HepG2 (cell line): ENCODE measurements around the gene DHRS4L2. TPM values are rescaled to one million over a fixed set of nuclear protein-coding genes. Genes with fewer than 3 reads are reported as not detected.
A peak's percentile ranks its signal among the peaks of the same experiment; 100 is the strongest.

Source experiments
- ATAC-seq: fragments of 200-7000 bp; cut with Tn5 transposase; 3 replicates; pipeline ENCODE4 v1.9.1; 2020; ENCODE audit warnings: mild to moderate bottlenecking, moderate library complexity
- BruUV-seq: library from RNA; stranded (reverse); fragments of 400-500 nt; replicated peaks from 2 replicates; lab custom pipeline; 2021; lab: Mats Ljungman, UMichigan
- CTCF ChIA-PET: fragments of 300-600 bp; formaldehyde crosslinking; extraction: SDS; loops from one replicate; lab custom pipeline; 2021; ENCODE audit warnings: low total read pairs, inconsistent platforms, low intra/inter-chr PET ratio; lab: Yijun Ruan, JAX
- POLR2A ChIA-PET: fragments of 350-600 bp; sonication (Branson Sonifier 250); formaldehyde crosslinking; loops from one replicate; lab custom pipeline; 2020; ENCODE audit warnings: antibody characterized with exemption, inconsistent platforms; lab: Yijun Ruan, JAX
- DNase-seq: peaks from one replicate; pipeline ENCODE4 v3.0.0-alpha.2; 2015; ENCODE audit warnings: low spot score
- FAIRE-seq: peaks from 3 replicates; lab custom pipeline; 2011; peaks lifted over from hg19 to GRCh38; lab: Jason Lieb, UNC
- H2AFZ ChIP-seq: one replicate; pipeline ENCODE4 v1.6.1; 2011; ENCODE audit warnings: low read length, inconsistent platforms
- H3K27ac ChIP-seq: fragments of 300-600 bp; 3 replicates; pipeline ENCODE4 v1.8.0; 2011; ENCODE audit warnings: mixed run types, mild to moderate bottlenecking, mixed read lengths, low read length, inconsistent platforms; ENCODE audit not compliant: insufficient read depth; ENCODE audit errors: extremely low read length
- H3K27me3 ChIP-seq, 2 experiments: fragments of 200-600 bp in 1 of 2; 2 replicates in 1 of 2; 3 replicates in 1 of 2; pipeline versions ENCODE4 v1.6.0 to v1.8.0; 2011; ENCODE audit warnings: low read length in 2 of 2, mild to moderate bottlenecking in 2 of 2, moderate library complexity in 2 of 2, inconsistent platforms in 1 of 2; ENCODE audit not compliant: insufficient read depth in 2 of 2, control insufficient read depth in 1 of 2
- H3K36me3 ChIP-seq, 2 experiments: fragments of 200-600 bp in 1 of 2; replicated peaks in 1 of 2; 2 replicates in 1 of 2; 3 replicates in 1 of 2; pipeline versions ENCODE4 v1.5.1 to v1.8.0; 2011; ENCODE audit warnings: low read length in 2 of 2, inconsistent platforms in 1 of 2; ENCODE audit not compliant: insufficient read depth in 2 of 2, control insufficient read depth in 1 of 2
- H3K4me1 ChIP-seq: 2 replicates; pipeline ENCODE4 v1.5.1; 2012; ENCODE audit warnings: low read length, inconsistent platforms; ENCODE audit not compliant: insufficient read depth
- H3K4me2 ChIP-seq: 2 replicates; pipeline ENCODE4 v1.6.0; 2011; ENCODE audit warnings: low read depth, low read length, inconsistent platforms
- H3K4me3 ChIP-seq, 3 experiments: fragments of 200-600 bp in 1 of 3; sonication (generic), shearing (Covaris generic) in 1 of 3; replicated peaks in 1 of 3; 2 replicates each; pipeline ENCODE4 v1.5.1; 2011 to 2016; ENCODE audit warnings: low read length in 3 of 3, inconsistent platforms in 2 of 3, low read depth in 2 of 3, mild to moderate bottlenecking in 2 of 3, control low read depth in 1 of 3, mixed read lengths in 1 of 3; ENCODE audit not compliant: insufficient read depth in 1 of 3
- H3K79me2 ChIP-seq: one replicate; pipeline ENCODE4 v1.6.1; 2011; ENCODE audit warnings: low read length, inconsistent platforms; ENCODE audit not compliant: insufficient read depth
- H3K9ac ChIP-seq: 2 replicates; pipeline ENCODE4 v1.6.0; 2011; ENCODE audit warnings: mild to moderate bottlenecking, low read depth, low read length, inconsistent platforms; ENCODE audit not compliant: insufficient read depth
- H3K9me3 ChIP-seq: 2 replicates; pipeline ENCODE4 v1.5.1; 2012; ENCODE audit warnings: mild to moderate bottlenecking, low read length
- H4K20me1 ChIP-seq: 2 replicates; pipeline ENCODE4 v1.6.0; 2011; ENCODE audit warnings: inconsistent platforms, mild to moderate bottlenecking, low read length, moderate library complexity; ENCODE audit not compliant: insufficient read depth
- CTCF ChIP-seq: sonication (generic); formaldehyde crosslinking; IDR thresholded peaks from 2 replicates; pipeline ENCODE4 v1.5.0; 2020; ENCODE audit warnings: mild to moderate bottlenecking, missing genetic modification reagents, moderate library complexity
- DRAP1 ChIP-seq: IDR thresholded peaks from 2 replicates; pipeline ENCODE4 v1.6.1; 2016; ENCODE audit warnings: missing genetic modification reagents, missing compliant biosample characterization
- FOXO4 ChIP-seq: sonication (generic); formaldehyde crosslinking; conservative IDR thresholded peaks from 2 replicates; pipeline ENCODE4 v1.8.1; 2023; ENCODE audit warnings: missing genetic modification reagents
- HMG20A ChIP-seq: IDR thresholded peaks from 2 replicates; pipeline ENCODE4 v1.6.1; 2016; ENCODE audit warnings: borderline replicate concordance
- HNRNPLL ChIP-seq: fragments of 200-400 bp; formaldehyde crosslinking; IDR thresholded peaks from 2 replicates; pipeline ENCODE4 v1.6.1; 2017; ENCODE audit warnings: mild to moderate bottlenecking, low read depth, low read length; ENCODE audit not compliant: poor library complexity, severe bottlenecking
- JUND ChIP-seq: sonication (generic); formaldehyde crosslinking; IDR thresholded peaks from 2 replicates; pipeline ENCODE4 v1.8.0; 2022; ENCODE audit warnings: mild to moderate bottlenecking, missing genetic modification reagents
- MIER2 ChIP-seq: IDR thresholded peaks from 2 replicates; pipeline ENCODE4 v1.6.1; 2016; ENCODE audit warnings: missing biosample characterization, missing genetic modification reagents
- MZF1 ChIP-seq: sonication (generic); formaldehyde crosslinking; IDR thresholded peaks from 2 replicates; pipeline ENCODE4 v1.8.1; 2023; ENCODE audit warnings: mild to moderate bottlenecking, missing genetic modification reagents, borderline replicate concordance
- PHF20 ChIP-seq: sonication (generic); formaldehyde crosslinking; IDR thresholded peaks from 2 replicates; pipeline ENCODE4 v1.5.0; 2020; ENCODE audit warnings: mild to moderate bottlenecking, missing genetic modification reagents
- RAD51 ChIP-seq: fragments of 450-650 bp; IDR thresholded peaks from 2 replicates; pipeline ENCODE4 v1.6.1; 2016; ENCODE audit warnings: borderline replicate concordance
- SALL2 ChIP-seq: sonication (generic); formaldehyde crosslinking; IDR thresholded peaks from 2 replicates; pipeline ENCODE4 v1.8.1; 2023; ENCODE audit warnings: mild to moderate bottlenecking, missing genetic modification reagents, inconsistent platforms
- SP2 ChIP-seq: sonication (generic); formaldehyde crosslinking; IDR thresholded peaks from 2 replicates; pipeline ENCODE4 v1.5.1; 2020; ENCODE audit warnings: mild to moderate bottlenecking, missing genetic modification reagents
- TCF12 ChIP-seq, 2 experiments: fragments of 450-650 bp in 1 of 2; sonication (generic) in 1 of 2; formaldehyde crosslinking in 1 of 2; IDR thresholded peaks; 2 replicates each; pipeline versions ENCODE4 v1.6.1 to v1.8.0; 2017 to 2022; ENCODE audit warnings: antibody characterized with exemption in 1 of 2, mild to moderate bottlenecking in 1 of 2, missing genetic modification reagents in 1 of 2, moderate library complexity in 1 of 2
- TRIM24 ChIP-seq: sonication (generic); formaldehyde crosslinking; IDR thresholded peaks from 2 replicates; pipeline ENCODE4 v1.8.0; 2022; ENCODE audit warnings: mild to moderate bottlenecking, missing genetic modification reagents
- ZFP37 ChIP-seq: sonication (generic); formaldehyde crosslinking; IDR thresholded peaks from 2 replicates; pipeline ENCODE4 v1.4.0; 2020; ENCODE audit warnings: missing genetic modification reagents, borderline replicate concordance
- ZMYM2 ChIP-seq: sonication (generic); formaldehyde crosslinking; IDR thresholded peaks from 2 replicates; pipeline ENCODE4 v1.8.0; 2022; ENCODE audit warnings: mild to moderate bottlenecking, missing genetic modification reagents
- ZNF276 ChIP-seq: sonication (generic); formaldehyde crosslinking; IDR thresholded peaks from 2 replicates; pipeline ENCODE4 v1.4.0; 2020; ENCODE audit warnings: mild to moderate bottlenecking, low read depth, missing genetic modification reagents
- WGBS: methylation state at CpG from one replicate; pipeline ENCODE4 v1.1.6; 2017; ENCODE audit warnings: low lambda C conversion rate; 5-methylcytosine and 5-hydroxymethylcytosine counted together
- in situ Hi-C: cut with HindIII; loops from 2 replicates; pipeline ENCODE4 v1.10.0; 2017; ENCODE audit warnings: low pct_unique_long_range_greater_than_20kb; ENCODE audit not compliant: extremely low pct_ligation_motif_present
- intact Hi-C: fragments of 100-400 bp; cut with micrococcal nuclease; formaldehyde crosslinking; loops from one replicate; pipeline ENCODE4 v1.10.0; 2022; ENCODE audit not compliant: unreplicated experiment
- polyA plus RNA-seq, 8 experiments: library from polyadenylated mRNA; depleted of rRNA in 3 of 8; stranded (reverse) in 7 of 8; unstranded in 1 of 8; fragments of >200 nt; fragmentation: Illumina TruSeq in 4 of 8; extraction: Trizol in 4 of 8; gene quantifications; 2 replicates each; pipeline versions ENCODE4 v1.2.1 to v1.2.3, GENCODE V29; 2011 to 2016; ENCODE audit warnings: low read depth in 4 of 8, missing spikeins in 1 of 8, mixed read lengths in 1 of 8; ENCODE audit not compliant: insufficient read depth in 1 of 8
- total RNA-seq, 5 experiments: library from RNA; depleted of rRNA; stranded (reverse); fragments of >200 nt; fragmentation: Illumina TruSeq; extraction: Trizol; gene quantifications; 2 replicates each; pipeline ENCODE4 v1.2.3, GENCODE V29; 2016; ENCODE audit warnings: low read depth in 1 of 5

Gene DHRS4L2
- total and polyA plus RNA-seq, 2 of the 13 experiments (the other 11 are each of a cell fraction or from before 2014, with no cell fraction given), result 24.7 to 38.2 TPM

GRCh38 chr14:24052656-24053547 is 64.2 kb downstream of the DHRS4L2 start:
- H3K4me3 ChIP-seq, result peak overlapping the region; percentile 61 to 85 (median 71)
- CTCF ChIA-PET, result interaction anchor here (1.6 kb wide), 1 partner anchor 39 kb away, joined by 4 read pairs; no protein-coding TSS in a partner anchor
- DNase-seq (no peak), FAIRE-seq (no peak), ATAC-seq (no peak)
- in situ Hi-C loops (loop anchor here (5.0 kb wide), 1 partner anchor 46 kb away; no protein-coding TSS in a partner anchor), intact Hi-C loops (loop anchor here (1.0 kb wide), 1 partner anchor 39 kb away; no protein-coding TSS in a partner anchor)
- H2AFZ ChIP-seq, result no peak overlapping the region
- H3K79me2 ChIP-seq, result no peaks in the 10 kb centered on the region
- H3K36me3 ChIP-seq, result no peaks in the 10 kb centered on the region
- H3K9me3 ChIP-seq, result no peaks in the 10 kb centered on the region
- 50% methylated on average over 20 of the region's 20 CpGs for WGBS
- POLR2A ChIA-PET, result interaction anchor here (0.6 to 6.3 kb wide), 21 partner anchors 10 to 958 kb away, joined by 3 to 124 read pairs (median 5); partner anchors contain the start of genes ACIN1, CHMP4A, DCAF11 and IPO4
- no TSS peak for BruUV-seq
- H4K20me1 ChIP-seq, result no peaks in the 10 kb centered on the region
- peaks cover 20 to 81% of the 10 kb centered on the region in 2 experiments for H3K27me3 ChIP-seq
- H3K27ac ChIP-seq, result no peak overlapping the region
- H3K4me2 ChIP-seq, result peak overlapping the region; percentile 98
- H3K4me1 ChIP-seq, result peaks cover 33% of the 10 kb centered on the region
- H3K9ac ChIP-seq, result no peak overlapping the region
- TF ChIP-seq FOXO4 (CRISPR knock-in tag) (peak; percentile 95), SP2 (CRISPR knock-in tag) (no peak; the same call in 1 of the 2 replicates), JUND (peak; percentile 38; the same call in 1 of the 2 replicates), SALL2 (peak; percentile 28; the same call in 1 of the 2 replicates), HNRNPLL (no peak), CTCF (CRISPR knock-in tag) (0 out of 2 replicates have a peak, but pooled peaks have one; percentile 2), ZNF276 (CRISPR knock-in tag) (0 out of 2 replicates have a peak, but pooled peaks have one; percentile 15), MZF1 (no peak), ZFP37 (no peak), ZMYM2 (CRISPR knock-in tag) (0 out of 2 replicates have a peak, but pooled peaks have one; percentile 28), TRIM24 (CRISPR knock-in tag) (0 out of 2 replicates have a peak, but pooled peaks have one; percentile 48), DRAP1 (no peak), HMG20A (no peak), RAD51 (no peak), TCF12 (IDR thresholded peaks at IDR 0.05) (no peak), TCF12 (CRISPR knock-in tag; IDR thresholded peaks at IDR 0.05) (no peak), MIER2 (no peak), PHF20 (no peak)
